Astrocyte of the spinal cord (primary cell): ENCODE measurements around the gene RAB35.

ENCODE experiments used
- DNase-seq: peaks from one replicate; pipeline ENCODE4 v3.0.0; 2011; ENCODE audit warnings: low read depth, low spot score
- H3K4me3 ChIP-seq: 2 replicates; pipeline ENCODE4 v1.5.1; 2011; ENCODE audit warnings: low read depth, mild to moderate bottlenecking, low read length, moderate library complexity
- in situ Hi-C: cut with HindIII; loops from 2 replicates; pipeline ENCODE4 v1.10.0; 2017; ENCODE audit warnings: low sequenced_read_pairs
- TF ChIP-seq, protein P1 (sequence below): IDR thresholded peaks from 2 replicates; pipeline ENCODE4 v1.5.1; 2012; ENCODE audit warnings: low read depth, mild to moderate bottlenecking, low read length, inconsistent platforms

RAB35 gene

DNA sequence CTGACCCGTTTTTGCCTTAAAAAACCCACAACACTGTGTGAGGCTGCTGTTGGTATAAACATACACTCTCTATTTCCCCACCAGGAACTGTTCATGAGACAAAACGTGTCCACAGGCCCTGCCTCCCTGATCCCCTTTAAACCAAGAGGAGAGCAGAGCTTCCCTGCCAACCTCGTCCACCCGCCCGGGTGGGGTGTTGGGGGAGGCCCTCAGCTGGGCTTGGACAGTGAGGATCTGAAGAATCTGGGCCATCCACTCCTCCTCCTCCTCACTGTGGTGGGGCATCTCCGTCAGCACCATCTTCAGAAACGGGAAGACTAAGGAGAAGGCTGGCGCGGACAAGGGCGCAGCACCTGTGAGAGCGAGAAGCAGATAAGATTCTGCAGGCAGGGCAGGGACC lies 41.1 kb upstream of the RAB35 start:
- H3K4me3 ChIP-seq, result no peak overlapping the region
- in situ Hi-C loops, result no loop called here
- TF ChIP-seq, protein P1, sequence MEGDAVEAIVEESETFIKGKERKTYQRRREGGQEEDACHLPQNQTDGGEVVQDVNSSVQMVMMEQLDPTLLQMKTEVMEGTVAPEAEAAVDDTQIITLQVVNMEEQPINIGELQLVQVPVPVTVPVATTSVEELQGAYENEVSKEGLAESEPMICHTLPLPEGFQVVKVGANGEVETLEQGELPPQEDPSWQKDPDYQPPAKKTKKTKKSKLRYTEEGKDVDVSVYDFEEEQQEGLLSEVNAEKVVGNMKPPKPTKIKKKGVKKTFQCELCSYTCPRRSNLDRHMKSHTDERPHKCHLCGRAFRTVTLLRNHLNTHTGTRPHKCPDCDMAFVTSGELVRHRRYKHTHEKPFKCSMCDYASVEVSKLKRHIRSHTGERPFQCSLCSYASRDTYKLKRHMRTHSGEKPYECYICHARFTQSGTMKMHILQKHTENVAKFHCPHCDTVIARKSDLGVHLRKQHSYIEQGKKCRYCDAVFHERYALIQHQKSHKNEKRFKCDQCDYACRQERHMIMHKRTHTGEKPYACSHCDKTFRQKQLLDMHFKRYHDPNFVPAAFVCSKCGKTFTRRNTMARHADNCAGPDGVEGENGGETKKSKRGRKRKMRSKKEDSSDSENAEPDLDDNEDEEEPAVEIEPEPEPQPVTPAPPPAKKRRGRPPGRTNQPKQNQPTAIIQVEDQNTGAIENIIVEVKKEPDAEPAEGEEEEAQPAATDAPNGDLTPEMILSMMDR, result no peak
- DNase-seq, result no peak

GRCh38 chr12:120156315-120157259 lies 40.0 kb upstream of the RAB35 start:
- in situ Hi-C loops, result no loop called here
- no peak overlapping the region for H3K4me3 ChIP-seq
- TF ChIP-seq, protein P1, result no peak
- no peak for DNase-seq

GRCh38 chr12:120155072-120155471 lies 38.5 kb upstream of the RAB35 start:
- no peak overlapping the region for H3K4me3 ChIP-seq
- TF ChIP-seq, protein P1, result no peak
- no peak for DNase-seq
- in situ Hi-C loops, result no loop called here

DNA sequence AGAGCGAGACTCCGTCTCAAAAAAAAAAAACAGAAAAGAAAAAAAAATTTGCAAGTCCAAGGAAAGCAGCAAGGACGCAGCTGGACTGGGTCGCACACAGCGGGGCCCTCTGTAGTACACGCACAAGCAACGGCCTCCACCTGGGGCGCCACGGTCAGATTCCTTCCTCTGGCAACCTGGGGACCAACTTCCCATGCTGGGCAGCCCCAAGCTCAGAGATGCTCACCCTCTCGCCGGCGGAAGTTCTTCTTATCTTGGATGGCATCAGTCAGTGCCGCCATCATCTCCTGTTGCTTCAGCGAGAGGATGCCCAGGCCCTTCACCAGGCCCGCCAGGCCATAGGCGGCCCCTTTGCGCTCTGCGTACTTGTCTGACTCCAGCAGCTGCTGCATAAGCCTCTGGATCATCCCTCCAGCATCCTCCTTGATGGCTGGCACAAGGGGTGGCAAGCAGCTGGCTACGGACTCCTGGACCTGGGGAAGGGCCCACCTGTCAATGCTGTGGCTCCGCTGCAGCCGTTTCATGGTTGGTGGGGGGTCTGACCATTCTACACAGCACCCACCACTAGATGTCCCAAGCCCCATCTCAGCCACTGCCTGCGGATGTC lies 34.5 kb upstream of the RAB35 start:
- no peak for DNase-seq
- no peak overlapping the region for H3K4me3 ChIP-seq
- TF ChIP-seq, protein P1, result no peak
- in situ Hi-C loops, result no loop called here

DNA sequence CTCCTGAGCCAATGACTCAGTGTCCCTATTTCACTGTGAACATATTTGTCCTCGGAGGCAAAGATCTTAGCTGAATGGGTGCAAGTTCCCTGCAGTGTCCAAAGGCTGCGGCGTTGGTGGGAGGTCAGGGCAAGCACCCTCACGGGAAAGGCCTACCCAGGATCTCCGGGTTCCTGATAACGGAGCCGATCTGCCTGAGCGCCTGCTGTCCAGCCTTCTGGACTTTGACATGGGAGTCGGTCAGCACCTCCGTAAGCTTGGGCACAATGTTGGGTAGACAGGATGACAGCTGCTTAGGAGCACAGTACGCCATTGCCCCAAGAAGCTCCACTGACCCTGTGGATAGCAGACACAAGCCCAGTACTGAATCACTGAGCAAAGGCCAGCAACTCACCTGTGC lies 31.5 kb upstream of the RAB35 start:
- in situ Hi-C loops, result no loop called here
- no peak overlapping the region for H3K4me3 ChIP-seq
- TF ChIP-seq, protein P1, result no peak
- no peak for DNase-seq

DNA sequence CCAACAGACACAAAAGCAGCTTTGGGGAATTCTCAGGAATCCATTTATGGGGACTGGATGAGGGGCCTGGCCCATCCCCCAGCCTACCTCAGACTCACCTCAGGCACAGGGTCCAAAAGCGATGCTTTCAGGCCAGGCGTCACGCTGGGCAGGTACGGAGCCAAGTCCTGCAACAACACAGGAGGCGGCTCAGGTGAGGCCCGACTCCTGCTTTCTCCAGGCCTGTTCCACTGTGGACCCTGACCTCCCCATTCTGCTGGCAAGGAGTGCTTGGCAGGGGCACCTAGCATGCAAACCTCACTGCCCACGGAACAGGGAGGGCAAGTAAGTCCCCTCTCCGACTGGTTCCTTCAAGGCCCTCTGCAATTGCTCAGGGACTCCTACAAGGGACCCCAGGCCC lies 28.6 kb upstream of the RAB35 start:
- no peak for DNase-seq
- in situ Hi-C loops, result no loop called here
- H3K4me3 ChIP-seq, result no peak overlapping the region
- TF ChIP-seq, protein P1, result no peak
